ENCODE results near the gene TUG1.

Gene TUG1

DNA sequence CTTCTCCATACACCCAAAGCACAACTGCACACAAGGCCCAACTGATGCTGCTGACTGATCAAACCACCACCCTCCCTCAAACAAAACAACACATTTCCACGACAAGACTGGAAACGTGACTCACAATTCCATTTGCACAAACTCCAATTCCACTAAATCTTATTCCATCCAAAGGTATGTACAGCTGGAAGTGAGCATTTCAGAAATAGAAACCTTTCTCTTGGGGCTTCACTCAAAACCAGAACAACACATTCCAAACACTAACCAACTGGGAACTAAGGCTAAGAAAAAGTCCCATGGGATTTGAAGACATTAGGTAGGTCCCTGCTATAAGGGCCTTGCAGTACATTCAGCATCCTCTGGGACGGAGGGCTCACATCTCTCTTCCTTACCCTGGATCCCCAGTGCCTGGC, 20.1 kb upstream of the TUG1 start:
- DNase-seq, result no peak

DNA sequence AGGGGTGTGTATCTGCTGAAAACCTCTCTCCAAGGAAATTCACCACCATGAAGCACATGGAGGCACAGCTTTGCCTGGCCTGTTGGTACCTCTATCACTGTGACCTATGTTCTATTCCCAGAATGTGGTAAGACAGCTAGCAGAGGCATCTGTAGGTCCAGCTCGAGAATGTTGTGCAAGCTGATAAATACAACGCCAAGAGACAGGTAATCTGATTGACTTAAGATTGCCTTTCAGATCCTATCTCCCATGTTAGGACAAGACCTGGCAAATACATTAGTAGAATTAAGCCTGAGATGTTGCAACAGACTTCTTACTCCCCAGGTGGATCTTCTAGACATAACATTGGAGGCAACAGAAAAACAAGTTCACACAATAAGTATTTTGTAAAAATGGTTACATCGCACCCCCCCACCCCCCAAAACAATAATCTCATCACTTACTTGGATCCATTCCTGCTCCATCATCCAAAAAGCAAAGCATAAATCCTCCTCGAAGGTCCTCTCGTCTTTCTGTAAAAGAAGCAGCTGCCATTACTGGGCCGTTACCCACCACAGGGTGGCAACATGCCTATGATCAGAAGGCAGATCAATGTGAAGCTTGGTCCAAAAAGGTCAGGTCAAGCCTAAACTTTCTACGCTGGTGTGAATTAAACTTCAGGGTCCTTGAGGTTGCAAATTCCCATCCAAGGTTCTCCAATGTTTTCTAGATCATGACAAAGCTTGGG, 19.0 kb upstream of the TUG1 start:
- DNase-seq, result no peak

DNA sequence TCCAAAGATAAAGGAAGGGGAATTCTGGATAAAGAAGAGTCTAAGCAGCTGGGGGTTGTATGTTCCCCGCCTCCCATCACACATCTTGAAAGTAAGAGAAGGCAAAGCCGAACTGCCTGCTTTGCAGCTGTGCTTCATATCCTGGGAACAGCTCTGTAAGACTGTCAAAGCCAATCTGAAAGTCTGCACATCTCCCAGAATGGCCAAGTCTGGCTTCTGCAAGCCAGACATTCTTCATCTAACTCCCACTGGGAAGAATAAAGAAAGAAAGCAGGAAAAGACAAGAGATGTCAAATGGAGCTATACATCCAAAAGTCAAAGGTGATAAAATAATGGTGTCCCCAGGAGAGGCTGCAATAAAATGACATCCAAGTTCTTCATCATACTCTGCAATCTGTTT, 15.9 kb upstream of the TUG1 start:
- no peak for DNase-seq

DNA sequence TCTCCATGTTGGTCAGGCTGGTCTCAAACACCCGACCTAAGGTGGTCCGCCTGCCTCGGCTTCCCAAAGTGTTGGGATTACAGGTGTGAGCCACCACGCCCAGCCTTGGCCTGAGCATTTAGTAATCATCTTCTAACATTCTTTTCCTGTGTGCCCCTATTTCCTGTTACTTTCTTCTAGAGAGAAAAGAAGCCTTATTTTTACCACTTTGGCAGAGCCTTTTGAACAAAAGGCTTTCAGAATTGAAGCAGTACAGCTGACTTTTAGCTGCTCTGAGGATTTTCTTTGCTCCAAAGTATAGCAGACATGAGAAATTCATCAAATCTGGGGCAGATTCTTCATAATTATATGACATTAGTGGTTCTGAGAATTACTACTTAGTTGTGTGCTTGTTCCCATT, 13.9 kb upstream of the TUG1 start:
- no peak for DNase-seq

DNA sequence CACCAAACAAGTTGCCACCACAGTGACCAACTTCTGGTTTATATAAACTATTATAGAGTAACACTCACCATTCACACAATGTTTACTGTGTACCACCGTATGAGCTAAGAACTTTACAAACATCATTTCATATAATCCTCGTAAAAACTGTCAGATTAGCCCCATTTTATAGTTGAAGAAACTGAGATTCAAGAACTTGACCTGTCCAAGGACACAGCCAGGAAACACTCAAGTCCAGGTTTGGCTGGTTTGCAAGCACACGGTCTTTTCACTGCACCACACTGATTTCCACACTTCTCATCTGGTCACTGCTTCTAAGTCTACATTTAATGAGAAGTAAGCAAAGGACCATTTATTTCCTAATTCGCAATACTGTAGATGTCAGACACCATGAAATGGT, 4.2 kb upstream of the TUG1 start:
- DNase-seq, result no peak

DNA sequence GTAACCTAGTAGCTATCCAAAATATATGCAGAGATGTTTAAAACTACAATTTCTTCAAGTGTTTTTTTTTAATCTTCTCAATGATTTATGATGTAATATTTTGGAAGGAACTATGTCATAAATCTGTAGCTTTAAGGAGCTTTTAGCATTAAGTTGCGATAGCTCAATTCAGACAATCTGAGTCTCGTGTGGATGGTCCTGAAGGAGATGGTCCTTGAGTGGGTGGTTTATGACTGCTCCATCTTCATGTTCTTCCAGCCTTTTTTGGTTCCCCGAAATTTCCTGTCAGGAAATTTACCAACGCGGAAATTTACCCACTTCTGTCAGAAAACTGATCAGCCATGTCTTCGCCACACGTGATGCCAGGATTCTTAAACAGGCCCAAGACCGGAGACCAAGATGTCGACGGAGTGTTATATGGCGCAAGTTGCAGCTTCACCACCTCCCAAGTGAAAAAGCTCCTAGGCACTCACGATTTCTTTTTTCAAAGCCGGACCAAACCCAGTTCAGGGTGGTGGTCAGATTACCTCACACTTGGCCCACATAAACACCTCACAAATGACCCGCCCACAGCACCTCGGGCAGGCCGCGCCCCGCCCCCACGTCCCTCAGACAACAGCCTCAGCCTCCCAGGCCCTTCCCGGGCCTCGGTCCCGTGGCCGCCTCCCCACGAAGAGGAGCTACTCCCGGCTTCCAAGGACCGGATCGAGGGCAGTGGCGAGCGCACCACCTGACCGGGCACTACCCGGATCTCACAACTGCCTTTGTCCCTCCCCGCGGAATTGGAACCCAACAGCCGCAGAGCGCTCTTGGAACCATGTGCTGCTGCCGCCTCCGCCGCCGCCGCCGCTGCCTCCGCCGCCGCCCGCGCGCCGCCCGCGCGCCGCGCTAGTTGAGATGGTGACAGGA, 796 bp upstream of the TUG1 start, which contains the start of gene MORC2:
MORC2 (minus strand) TSS at position 760 of the 909 bp plus-strand sequence. CDS start 885 bp downstream, outside the sequence.
- peak; percentile 31 to 64 for DNase-seq

DNA sequence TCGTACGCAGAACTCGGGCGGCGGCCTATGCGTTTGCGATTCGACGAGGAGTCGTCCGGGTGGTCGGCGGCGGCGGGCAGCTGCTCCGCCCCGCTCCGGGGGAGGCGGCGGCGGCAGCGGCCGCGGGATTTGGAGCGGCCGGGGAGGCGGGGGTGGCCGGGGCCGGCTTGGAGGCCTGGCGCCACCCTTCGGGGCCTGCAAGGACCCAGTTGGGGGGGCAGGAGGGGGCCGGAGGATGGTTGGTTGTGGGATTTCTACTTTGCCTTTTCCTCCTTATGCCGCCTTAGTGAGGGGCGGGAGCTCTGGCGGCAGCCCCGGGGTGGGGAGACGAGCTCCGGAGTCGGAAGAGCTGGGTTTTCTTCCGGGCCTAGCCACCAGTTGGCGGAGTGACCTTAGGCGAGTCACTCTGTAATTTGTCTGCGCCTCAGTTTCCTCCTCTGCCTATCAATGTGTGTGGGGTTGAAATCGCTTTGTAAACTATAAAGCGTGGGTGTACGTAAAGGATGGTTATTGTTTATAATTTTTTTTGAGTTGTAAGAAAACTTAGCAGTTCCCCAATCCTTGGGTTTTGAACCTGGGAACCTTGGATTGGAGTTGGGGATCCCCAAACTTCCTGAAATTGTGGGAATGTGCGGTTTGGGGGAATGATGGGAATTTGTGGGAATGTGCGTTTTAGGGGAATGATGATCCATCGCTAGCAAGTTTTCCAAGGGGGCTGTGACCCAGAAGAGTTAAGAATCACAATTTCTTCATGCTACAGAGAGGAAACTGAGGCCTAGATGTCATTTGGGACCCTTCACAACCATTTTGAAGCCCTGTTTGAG, 679 bp downstream of the TUG1 start:
- DNase-seq, result peak in 1 of 2 experiments; percentile 17

DNA sequence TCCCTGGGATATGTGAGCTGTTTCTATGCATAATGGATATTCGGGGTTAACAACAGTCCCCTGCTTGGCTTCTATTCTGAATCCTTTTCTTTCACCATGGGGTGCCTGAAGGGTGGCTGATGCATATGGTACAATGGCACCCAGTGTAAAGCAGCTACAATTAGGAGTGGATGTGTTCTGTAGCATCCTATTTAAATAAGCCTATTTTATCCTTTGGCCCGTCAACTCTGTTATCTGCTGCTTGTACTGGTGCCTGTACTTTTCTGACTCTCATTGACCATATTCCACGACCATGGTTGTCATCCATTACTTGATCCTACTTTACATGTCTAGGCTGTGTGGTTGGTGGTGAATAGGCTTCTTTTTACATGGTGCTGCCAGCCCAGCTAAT, 1.3 kb downstream of the TUG1 start:
- DNase-seq, result no peak

DNA sequence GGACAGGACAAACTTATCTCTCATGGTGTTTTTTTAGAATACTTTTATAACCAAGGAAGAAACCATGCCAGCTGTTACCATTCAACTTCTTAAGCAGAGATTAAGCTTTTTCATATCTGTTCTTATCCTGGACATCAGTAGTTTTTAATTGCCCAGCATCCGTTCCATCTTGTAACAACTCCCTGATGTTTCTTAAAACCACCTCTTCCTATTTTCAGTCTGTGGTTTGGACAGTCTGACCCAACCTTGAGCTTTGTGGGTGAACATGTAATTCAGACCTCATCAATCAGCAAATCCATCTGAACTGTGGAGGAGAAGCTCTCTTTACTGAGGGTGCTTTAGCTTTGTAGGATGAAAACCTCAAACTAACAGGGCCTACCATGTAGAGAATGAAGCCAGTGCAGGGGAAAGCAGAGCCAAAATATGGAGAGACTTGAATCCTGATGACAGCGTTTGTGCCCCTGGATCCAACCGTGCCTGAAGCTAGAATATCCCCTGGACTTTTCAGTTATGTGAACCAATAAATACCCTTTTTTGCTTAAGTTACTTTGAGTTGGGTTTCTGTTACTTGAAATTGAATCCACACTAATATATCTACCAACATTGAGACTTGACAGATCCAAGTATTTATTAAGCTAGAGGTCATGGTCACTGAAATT, 9.4 kb downstream of the TUG1 start:
- DNase-seq, result no peak

- no peak for DNase-seq
These were observed 10.9 kb downstream of the TUG1 start for GRCh38 chr22:30979932-30980331.

DNA sequence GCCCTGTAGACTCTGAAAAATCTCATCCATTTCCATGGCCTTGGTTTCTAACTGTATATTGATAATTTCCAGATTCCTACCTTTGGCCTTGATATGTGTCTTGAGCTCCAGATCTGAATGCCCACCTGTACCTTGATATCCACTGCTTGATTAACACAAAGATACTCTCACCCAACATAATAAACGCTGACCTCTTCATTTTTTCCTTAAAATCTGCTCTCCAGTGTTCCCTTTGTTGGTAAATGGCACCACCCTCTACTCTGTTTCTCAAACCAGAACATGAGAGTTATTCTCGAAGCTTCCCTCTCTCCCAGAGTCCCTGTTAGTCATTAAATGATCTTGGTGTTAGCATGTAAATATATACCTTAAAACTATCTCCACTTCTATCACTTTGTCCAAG, 13.4 kb downstream of the TUG1 start:
- no peak for DNase-seq

- no peak for DNase-seq
These were observed 15.3 kb downstream of the TUG1 start for GRCh38 chr22:30984317-30984716.

DNA sequence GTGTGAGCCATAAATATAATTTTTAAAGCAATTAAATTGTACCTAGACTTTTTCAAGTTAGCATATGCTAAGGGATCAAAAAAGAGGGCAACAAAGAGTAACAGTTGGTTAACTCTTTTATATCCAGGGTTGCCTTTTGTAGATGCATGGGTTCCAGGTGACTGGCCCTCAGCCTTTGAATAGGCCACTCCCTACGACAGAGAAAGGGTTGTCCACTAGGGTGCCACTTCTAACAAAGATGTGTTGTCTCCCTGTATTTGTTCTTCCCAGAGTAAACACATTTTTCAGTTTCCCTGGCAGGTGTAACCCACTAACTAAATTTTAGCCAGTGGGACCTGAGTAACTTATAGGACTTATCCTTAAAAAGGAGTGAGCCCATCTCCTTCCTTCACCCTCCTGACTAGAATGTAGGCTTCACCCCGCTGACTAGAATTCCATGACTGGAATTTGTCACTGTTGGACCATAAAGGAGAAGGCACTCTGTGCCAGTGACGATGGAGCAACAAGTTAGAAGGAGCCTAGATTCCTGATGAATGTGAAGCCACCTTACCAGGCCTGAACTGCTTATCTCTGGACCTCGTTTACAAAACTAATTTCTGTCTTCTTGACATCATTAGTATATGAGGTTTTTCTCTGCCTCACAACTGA, 16.6 kb downstream of the TUG1 start:
- no peak for DNase-seq

DNA sequence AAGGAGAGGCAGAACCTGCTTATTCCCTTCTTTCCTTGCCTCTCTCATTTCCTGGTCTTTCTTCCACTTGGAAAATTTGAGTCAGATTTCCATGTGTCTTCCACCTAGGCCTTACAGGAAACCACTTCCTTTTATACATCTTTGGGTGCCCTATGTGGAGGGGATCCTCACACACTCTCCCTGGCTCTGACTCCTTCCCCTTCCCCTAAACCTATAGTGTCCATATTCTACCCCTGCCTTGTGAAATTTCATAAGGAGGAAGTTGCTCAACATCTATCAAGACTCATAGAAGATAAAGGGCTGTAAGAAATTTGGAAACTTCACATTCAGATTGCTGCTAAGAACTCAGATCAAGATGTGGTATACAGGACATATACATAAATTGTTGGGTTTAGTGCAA, 20.4 kb downstream of the TUG1 start:
- no peak for DNase-seq

- no peak for DNase-seq
These were observed 21.6 kb downstream of the TUG1 start for GRCh38 chr22:30990690-30991089.

GRCh38 chr22:30992565-30992964, 23.5 kb downstream of the TUG1 start:
- no peak for DNase-seq

DNA sequence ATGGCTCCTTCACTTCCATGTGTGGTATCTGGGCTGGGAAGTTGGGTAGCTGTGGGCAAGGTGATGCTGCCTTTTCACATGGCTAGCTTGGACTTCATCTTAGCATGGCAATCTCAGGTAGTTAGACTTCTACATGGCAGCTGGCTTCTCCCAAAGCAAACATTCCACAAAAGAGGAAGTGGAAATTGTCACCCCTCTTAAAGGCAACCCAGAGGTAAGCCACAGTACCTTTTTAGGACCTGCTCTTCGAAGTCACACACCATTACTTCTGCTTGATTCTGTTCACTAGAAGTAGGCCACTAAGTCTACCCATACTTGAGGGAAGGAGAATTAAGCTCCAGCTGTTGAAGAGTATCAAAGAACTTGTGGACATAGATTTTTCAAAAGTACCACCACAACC, 25.9 kb downstream of the TUG1 start:
- no peak for DNase-seq

DNA sequence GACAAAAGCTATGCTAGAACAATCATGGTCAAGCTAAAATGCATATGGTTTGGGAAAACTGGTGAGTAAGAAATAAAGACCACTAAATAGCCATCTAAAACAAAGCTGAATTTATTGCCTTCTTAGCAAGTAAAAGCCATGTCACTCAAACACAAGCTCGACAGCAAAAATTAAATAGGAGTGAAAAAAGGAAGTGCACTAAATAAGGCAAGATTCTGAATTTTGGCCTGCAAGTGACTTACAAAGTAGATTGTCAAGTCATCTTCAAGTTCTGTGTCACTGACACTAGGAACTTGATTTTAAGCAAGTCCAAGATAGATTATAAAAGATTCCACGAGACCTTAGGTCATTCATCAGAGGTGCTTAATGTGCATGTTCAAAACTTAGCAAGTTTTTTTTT, 27.4 kb downstream of the TUG1 start:
- DNase-seq, result no peak

DNA sequence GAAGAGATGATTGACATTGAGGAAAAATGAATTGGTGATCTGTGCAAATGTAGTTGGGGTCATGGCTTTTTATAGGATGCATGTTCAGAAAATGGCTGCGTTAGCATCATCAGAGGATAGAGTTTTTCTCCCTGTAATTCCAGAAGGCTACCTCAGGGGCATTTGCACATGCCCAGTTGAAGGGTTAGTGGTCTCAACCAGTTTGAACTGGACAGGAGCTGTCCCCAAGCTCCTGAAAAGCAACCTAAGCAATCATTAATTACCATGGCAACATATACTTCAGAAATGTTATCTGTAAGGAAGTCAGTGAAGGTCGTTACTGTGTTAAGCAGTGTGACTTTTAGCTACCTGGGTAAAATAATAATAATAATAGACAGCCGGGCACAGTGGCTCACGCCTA, 29.3 kb downstream of the TUG1 start:
- DNase-seq, result no peak

DNA sequence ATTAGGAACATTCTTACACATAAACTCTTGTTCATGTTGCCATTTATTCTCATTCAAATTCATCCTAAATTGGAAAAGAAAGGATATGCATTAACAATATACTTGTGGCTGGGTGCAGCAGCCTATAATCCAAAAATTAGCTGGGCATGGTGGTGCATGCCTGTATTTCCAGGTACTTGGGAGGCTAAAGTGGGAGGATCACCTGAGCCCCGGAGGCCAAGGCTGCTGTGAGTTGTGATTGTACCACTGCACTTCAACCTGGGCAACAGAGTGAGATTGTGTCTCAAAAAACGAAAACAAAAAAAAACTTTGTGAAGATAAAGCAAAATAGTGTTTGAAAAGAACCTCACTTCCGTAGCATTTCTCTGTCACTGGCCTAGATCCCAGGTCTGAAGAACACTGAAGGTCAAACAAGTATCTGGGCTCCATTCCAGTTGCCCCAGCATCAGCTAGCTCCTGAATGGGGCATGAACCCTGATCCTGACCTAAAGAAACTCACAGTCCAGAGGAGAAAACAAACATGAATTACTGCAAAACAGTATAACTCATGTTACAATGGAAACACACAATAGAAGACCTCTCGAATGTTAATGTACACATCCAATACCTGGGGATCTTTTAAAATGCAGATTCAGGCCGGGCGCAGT, 32.2 kb downstream of the TUG1 start:
- DNase-seq, result no peak

DNA sequence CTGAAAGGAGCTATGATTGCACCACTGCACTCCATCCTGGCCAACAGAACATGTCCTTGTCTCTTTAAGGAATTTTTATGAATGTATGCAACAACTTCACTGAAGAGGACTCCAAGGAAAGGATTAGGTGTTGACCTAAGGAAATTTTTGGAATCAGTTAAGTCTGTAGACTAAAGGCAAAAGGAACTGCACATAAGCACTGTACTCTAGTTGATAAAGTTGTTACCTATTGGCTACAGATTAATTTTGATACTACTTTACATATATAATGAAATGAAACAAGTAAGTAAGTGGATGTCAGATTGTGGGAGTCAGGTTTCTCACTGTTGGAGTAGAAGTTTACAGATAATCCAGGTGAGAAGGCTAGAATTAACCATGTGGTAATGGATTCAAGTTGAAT, 36.5 kb downstream of the TUG1 start:
- DNase-seq, result no peak
